GM18520 (cell line): Measurements from ENCODE around the gene CDH24.
"Not testable (repeated sequence)": the region's sequence is repeated elsewhere in the genome, so short reads cannot be mapped to it uniquely, and the experiment has no call there.

Source experiments
- ATAC-seq: cut with Tn5 transposase; IDR thresholded peaks from one replicate; pipeline ENCODE4 v1.9.1; 2021; ENCODE audit not compliant: unreplicated experiment

CDH24 gene

DNA sequence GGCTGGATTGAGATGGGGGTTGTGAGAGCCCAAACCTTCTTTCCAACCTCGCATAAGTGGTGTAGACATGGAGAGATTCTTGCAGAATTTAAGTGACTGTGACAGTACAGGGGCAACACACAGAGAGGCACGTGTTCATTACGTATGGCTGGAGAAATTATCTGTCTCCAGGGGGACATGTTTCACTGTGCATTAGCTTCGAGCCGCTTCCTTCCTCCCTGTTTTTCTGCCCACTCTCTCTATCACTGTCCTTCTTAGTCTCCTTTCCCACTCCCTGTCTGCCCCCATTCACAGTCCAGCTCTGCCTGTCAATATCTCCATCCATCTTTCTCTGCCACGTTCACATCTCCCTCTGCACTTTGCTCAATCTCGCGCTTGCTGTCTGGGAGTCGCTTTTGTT is 35.9 kb downstream of the CDH24 start:
- ATAC-seq = no peak

DNA sequence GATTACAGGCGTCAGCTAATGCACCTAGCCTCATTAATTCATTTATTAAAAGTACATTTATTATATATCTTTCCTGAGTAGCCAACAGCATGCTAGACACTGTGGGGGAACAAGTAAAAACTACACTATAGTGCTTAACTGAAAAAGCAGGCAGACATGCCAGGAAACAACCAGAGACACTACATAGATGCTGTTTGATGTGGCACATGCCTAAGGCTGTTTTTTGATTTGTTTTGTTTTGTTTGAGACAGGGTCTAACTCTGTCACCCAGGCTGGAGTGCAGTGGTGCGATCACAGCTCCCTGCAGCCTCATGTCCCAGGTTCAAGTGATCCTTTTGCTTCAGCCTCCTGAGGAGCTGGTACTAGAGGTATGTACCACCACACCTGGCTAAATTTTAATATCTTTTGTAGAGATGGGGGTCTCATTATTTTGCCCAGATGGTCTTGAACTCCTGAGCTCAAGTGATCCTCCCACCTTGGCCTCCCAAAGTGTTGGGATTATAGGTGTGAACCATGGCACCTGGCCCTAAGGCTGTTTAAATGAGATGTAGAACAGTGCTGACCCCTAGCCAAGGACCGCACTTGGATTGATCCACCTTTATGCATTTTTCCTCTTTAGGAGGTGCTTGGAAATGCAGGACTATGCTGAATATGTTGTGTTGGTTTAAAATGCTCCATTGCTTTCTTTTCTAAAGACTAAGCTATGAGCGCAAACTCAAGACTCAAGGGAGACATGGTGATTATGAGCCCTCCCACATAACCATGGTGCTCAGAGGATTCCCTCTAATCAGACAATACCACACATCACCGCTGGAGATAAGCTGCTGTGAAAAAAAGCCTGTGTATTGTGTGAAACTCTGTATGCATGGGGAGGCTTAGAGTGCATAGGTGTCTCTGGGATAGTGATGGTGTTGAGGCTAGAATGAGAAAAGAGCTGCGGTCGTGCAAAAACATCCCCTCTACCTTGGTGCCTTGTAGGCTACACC is 36.9 kb downstream of the CDH24 start:
- no peak for ATAC-seq

DNA sequence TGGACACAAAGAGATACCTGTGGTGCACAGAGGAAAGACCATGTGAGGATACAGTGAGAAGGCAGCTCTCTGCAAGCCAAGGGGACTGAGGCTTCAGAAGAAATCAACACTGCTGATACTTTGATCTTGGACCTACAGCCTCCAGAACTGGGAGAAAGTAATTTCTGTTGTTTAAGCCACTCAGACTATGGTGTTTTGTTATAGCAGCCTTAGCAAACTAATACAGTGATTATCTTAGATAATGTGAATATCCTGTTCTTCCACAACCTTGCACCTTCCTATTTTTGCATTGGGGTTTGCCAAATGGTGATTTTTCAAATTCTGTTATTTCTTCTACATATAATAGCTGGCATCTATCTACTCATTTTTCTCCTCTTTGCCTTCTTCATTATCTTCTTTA is 39.2 kb downstream of the CDH24 start:
- ATAC-seq = no peak

DNA sequence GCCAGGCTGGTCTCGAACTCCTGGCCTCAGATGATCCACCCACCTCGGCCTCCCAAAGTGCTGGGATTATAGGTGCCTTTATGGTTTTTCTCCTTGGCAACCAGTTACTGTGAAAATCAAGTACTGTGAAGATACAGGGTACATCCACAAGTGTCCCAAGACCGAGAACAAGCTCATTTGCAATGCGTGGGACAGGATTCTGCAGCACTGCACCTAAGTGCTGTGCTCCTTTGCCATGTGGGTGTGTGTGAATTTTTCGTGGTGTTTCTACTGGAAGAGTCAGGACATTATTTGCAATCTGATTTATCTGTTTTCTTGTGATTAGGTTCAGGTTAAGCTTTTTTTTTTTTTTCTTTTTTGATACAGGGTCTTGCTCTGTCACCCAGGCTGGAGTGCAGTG is 40.2 kb downstream of the CDH24 start:
- no peak for ATAC-seq

DNA sequence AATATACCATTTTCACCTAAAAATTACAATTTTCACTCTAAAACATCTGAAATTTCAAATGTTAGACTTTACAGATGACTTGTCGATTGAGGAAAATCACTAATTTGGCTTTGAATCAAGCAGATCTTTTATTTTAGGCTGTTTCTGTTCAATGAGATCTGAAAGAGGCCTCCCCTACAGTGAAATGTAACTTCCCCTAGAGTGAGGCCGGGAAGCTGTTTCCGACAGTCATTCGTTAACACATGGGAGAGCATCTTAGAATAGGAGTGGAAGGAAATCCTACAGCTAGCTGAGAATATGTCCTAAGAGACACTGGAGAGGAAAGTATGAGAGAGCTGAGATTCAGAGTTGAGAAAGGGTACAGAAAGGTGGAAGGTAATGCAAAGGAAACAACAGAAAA is 41.7 kb downstream of the CDH24 start:
- no peak for ATAC-seq

DNA sequence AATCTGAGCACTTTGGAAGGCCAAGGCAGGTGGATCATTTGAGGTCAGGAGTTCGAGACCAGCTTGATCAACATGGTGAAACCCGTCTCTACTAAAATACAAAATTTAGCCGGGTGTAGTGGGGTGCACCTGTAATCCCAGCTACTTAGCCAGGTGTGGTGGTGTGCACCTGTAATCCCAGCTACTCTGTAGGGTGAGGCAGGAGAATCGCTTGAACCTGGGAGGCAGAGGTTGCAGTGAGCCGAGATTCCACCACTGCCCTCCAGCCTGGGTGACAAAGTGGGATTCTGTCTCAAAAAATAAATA is 43.6 kb downstream of the CDH24 start:
- ATAC-seq = not testable (repeated sequence)

DNA sequence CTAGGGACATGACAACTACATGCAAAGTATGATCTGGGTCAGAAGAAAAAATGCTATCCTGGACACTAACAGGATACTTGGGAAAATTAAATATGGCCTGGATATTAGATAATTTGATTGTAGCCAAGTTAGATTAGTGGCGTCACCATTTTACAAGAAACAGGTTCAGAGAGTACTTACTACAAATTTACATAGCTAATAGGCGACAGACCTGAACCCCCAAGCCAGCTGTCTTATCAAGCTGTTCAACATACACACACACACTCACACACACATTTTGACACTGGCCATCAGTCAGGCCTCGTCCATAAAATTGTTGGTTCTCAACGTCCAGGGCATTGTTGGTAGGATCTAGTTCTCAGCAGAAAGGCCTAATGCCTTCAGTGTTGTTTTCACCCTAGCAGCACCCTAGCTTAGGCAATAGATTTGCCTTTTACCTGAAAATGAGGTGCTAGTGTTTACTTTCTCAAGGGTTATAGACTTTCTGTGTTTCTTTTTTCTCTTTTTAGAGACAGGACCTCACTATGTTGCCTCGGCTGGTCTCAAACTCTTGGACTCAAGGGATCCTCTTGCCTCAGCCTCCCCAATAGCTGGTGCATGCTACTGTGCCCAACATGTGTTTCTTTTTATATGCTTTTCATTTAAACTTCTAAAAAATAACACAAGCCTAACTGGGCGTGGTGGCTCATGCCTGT is 44.1 kb downstream of the CDH24 start:
- no peak for ATAC-seq

DNA sequence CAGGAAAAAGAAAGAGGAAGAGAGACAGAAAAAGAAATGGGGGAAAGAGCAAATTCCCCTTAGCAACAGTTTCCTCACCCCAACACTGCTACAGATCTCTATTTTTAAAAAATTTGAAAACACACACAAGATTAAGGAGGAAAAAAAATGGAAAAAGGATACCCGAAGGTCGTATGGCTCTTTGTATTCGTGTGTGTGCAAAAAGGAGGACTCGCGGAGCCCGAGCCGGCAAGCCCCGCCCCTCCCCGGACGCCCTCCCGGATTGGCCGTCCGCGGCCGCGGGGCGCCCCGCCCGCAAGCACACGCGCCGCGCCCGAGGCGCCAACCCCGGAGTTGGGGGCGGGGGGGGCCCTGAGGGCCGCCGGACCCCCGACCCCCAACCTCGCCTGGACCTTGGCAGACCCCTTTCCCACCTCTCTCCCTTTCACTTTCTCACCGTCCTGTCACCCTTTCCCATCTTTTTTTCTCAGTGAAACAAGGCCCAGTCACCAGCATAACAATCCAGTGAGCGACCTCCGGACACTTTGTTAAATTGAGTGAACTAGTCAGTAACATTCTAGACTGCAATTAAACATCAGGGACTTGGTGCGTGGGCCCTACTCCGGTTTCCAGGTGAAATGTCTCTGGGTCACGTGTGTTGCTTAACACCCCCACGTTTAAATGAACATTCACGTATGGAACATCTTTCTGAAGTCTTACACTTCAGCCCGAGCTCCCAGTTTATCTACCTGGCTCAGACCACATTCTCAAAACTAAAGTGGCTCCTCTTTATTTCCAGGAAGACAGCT is 47.2 kb downstream of the CDH24 start, which contains the start of gene C14orf93:
Gene C14orf93 (minus strand): TSS at position 205 of the 788 bp plus-strand sequence. CDS start 11,120 bp downstream, outside the sequence.
- no peak for ATAC-seq

DNA sequence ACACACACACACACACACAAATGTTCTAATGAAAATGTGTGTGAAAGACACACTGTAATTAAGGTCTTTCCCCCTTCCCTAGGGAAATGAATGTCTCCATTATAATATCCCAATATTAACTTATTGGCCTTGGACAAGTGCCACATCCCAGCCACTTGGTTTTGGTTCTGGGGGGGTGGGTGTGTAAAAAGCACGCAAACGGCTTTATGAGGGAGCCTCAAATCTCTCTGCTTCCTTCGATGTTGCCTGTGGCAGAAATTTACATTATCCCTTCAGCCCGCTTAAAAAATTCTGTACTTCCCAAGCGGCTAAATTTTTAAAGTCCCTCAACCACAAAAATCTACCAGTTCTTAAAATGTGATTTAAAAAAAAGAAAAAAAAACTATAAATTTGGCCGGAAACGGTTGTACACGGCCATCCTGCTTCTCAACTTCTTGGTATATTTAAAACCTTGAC is 47.8 kb downstream of the CDH24 start:
- ATAC-seq = no peak

DNA sequence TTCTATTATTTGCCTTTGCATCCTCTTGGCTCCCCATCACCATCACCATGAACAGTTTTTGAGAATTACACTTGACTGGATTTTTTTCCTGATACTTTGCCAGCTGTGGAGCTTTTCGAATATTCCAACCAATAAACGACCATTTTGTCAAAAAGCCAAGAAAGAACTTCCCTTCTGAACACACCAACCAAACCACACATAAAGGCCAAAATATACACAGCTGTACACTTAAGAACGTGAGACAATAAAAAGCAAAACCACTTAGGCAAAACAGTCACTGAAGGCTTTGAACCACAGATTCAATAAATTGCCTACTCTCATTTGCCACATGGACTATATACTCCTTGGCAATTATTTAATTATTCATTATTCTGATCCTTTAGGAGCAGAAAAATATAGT is 48.5 kb downstream of the CDH24 start:
- no peak for ATAC-seq

DNA sequence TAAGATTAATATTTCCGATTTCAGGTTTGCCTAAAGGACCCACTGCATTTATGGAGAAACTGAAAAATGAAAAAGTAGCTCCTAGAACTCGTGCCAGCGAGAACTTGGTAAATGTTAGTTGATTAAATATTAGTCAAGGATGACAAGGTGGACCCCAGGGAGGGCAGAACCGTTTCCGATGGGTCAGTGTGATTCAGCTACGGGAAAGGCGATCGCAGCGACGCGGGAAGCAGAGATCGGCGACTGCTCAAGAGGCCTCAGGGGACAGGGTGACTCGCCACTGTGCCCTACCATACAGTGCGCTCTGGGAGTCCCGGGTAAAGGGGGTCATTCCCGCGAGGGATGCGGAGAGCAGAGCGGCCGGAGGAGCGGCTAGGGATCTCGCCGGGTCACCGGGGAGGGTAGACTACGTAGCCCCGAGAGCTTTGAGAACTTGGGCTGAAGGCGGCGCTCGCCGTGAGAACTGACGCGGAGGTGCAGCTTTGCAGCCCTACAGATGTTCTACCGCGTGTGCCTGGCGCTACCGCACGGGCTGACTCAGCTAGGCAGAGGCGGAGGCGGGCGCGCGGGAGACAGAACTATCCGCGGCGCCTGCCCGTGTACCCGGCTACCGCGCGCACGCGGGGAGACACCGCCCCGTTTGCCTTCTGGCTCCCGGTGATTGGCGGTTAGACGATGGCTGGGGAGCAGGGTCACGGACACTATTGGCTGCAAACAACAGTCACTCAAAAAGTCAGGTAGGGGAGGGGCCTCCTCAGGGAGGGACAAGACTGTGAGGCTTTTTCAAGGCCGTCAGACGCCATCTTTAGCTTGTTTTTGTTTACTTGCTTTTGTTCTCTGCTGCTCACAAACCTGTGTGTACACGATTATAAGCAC is 50.5 kb downstream of the CDH24 start:
- peak; percentile 94 for ATAC-seq

DNA sequence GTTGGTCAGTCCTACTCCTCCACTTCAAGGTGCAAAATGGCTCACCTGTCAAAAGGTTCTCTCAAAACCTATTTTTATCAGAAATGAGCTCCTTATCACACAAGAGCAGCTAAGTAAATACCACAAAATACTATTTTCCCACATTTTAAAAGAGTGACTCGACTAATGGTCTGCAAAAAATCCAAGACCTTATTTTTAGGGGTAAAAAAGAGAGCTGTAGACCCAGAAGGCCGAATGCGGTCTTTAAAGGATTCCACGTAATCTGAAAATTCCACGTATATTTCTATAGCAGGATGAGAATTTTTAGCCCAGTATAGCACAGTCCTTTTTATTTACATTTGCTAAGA is 51.2 kb downstream of the CDH24 start:
- ATAC-seq = no peak

DNA sequence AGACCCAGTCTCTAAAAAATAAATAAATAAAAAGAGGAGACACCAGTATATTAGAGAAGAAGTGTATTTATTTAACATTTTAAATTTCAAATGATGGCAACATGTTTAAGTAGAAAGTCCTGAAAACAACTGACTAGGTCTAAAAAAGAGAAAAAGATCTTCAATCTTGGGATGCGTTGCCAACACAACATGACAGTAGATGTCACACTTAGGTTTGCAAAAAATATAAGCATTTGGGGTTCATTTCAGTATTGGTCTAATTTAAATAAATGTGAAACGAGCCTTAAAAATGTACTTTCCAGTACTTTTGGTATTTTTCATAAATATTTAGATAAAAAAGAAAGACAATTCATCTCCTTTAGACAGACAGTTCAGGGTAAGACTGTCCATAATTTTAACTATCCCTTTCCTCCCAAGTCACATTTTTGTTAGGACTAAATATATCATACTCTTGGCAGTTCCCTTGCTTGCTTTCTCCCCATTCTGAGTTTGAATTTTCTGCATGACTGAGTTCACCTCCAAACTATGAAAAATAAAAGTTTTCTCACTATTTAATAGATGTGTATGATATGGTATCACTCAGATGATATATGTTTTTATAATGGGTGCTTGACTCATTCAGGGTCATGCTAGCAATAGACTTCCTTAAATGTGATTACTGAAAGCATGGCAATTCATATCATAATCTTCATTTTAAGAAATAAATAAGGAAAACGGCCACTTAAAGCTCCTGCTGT is 51.7 kb downstream of the CDH24 start:
- ATAC-seq = no peak

DNA sequence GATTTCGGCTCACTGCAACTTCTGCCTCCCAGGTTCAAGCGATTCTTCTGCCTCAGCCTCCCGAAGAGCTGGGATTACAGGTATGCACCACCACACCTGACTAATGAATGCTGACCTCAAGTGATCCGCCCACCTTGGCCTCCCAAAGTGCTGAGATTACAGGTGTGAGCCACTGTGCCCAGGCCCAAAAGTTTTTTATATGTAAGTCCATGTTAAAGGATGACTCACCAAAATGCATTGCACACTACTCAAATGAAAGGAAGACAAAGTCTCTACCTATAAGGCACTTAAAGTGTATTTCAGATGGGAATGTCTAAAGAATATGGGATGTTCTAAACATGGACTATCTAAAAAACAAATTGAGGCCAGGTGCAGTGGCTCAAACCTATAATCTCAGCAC is 53.0 kb downstream of the CDH24 start:
- not testable (repeated sequence) for ATAC-seq

DNA sequence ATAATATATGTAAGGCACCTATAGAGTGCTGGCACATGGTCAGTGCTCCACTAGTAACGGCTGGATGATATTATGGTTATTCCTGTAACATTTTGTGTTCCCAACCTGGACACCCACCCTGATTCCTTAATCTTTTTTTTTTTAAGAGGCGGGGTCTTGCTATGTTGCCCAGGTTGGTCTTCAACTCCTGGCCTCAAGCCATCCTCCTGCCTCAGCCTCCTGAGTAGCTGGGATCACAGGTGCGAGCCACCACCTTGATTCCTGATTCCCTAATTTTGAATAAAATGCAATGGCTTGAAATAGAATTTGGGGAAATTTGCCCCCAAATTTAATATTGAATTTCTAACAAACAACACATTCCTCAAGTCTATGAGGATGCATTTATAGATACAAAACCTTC is 54.7 kb downstream of the CDH24 start:
- no peak for ATAC-seq

DNA sequence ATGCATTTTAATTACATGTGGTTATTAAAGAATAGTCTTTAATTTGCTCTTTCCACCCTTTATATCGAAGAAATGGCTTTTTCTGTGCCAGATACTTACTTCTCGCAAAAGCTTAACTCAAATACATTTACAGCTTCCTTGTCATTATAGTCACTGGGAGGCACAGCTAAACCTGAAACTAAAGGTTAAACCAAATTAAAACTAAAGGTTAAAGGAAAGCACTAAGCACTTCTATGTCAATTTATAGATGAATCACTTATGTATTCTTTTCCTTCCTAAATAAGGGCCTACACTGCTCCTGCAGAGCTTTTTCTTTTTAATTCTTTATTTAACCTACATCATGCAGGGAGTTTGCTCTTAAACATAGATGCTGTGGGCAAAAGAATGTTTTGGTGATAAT is 56.5 kb downstream of the CDH24 start:
- no peak for ATAC-seq

DNA sequence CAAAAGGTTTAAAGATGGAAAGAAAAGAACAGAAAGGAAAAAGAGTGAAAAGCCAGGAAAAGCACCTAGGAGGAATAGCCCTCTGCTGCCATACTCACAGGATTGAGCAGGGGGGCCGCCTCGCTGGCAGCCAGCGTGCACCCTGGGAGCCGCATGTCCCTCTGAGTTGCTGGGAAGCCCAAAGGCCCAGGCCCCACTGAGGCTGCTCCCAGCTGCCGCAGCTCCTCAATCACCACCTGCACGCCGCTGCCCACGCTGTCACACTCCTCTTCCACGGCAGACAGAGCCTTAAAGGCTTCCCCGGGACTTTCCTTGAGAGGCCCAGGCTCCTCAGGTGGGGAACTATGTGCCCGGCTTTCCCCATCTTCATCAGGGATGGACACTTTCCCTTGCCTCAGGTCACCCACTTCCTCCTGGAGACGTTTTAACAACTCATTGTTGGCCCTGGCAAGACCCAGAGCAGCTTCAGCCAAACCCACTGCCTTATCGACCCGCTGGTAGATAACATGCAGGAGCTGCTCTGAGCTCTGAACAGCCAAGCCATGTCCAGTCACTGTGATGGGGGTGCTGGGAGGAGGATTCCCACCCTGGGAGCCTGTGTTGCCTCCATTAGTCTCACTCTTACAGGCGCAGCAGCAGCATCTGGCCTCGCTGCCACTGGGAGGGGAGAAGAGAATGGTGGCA is 58.8 kb downstream of the CDH24 start:
- no peak for ATAC-seq

DNA sequence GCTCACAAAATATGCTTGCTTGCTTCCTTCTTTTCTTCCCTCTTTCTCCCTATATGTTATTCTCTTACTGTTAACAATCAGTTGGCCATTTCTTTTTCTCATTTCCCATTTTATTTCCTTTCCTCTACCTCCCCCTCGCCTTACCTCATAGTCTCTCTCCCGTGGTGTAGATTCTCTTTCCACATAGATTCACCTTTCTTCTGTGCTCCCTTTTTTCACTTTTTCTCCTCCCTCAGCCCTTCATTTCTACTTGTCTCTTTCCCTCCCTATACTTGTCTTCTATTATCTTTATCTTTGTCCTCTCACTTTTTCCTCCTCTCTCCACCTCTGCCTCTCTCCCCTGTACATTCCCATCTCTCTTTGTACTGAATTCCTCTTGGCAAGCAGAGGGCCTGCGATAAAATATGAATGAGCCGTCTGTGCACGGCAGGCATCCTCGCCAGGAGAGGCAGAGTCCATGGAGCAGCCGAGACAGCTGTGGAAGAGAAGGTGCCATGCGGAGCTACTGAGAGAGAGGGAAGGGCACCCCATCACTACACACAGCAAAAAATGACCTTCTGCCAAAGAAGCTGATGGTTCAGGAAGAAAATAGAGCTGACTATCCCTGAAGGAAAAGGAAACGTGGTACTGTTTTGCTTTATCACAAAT is 59.5 kb downstream of the CDH24 start:
- no peak for ATAC-seq
